Measurements from ENCODE around the gene NKRF.
A peak's percentile ranks its signal among the peaks of the same experiment; 100 is the strongest.
"Not testable (repeated sequence)": the region's sequence is repeated elsewhere in the genome, so short reads cannot be mapped to it uniquely, and the experiment has no call there.

The NKRF gene
- total RNA-seq = 36.3 to 39.0 reads per million in 2 donors

- DNase-seq = peak; percentile 74 to 93 (median 85)
These were observed at the start of gene NKRF for GRCh38 chrX:119606280-119607017. NKRF (minus strand) TSS chrX:119606424.

DNA sequence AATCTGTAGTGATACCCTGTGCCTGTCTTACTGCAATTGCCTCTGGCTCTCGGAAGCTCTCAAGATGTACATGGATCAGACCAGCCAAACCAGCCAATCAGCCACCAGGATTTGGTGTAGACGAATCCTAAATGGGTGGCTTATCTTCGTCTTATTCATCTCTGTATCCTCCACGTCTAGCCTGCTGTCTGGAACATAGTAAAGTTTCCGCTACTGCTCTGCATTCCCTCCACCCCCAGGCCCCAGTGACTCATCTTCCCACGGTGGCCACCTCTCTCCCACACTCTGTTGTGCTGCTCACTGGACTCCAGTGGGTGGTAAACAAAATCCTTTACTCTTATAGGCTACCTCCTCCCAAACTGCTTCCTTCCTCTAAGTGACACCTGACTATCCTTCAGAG, 48.9 kb upstream of the NKRF start:
- DNase-seq = peak in 2 of 5 experiments; percentile 12 to 62

DNA sequence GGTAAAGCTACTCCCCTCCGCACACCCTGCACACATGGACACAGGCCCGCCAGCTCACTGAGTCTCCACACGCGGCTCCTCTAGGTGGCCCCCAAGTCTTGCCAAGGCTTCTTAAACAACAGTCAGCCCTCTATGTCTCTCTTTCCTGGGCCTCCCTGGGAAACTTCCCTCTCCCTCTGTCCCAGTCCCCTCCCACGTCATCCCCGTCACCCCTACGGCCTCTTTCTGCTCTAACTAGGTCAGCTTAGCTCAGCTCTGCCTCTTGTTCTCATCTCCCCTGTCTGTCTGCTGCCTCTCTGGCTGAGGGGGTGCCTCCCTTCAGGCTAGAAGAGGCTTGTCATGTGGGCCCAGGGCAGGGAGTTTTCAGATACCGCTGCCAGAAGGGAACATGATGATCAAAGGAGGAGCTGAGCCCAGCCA, 47.9 kb upstream of the NKRF start:
- DNase-seq = peak in 1 of 5 experiments; percentile 13

DNA sequence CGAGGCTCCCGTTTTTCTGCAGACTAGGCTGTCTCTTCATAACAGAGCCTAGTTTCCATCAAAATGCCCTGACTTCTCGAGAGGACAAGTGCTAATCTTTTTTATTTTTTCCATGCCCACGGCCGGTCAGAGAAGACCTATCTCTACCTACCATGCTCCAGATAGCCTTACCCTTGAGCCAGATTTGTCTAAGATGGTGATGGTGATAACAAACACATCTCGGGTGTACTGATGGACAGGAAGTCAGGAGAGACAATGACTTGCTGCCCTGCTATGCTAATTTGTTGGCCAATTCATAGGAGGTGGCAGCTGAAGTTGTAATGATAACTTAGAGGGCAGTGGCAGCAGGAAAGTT, 42.2 kb upstream of the NKRF start:
- DNase-seq = no peak

DNA sequence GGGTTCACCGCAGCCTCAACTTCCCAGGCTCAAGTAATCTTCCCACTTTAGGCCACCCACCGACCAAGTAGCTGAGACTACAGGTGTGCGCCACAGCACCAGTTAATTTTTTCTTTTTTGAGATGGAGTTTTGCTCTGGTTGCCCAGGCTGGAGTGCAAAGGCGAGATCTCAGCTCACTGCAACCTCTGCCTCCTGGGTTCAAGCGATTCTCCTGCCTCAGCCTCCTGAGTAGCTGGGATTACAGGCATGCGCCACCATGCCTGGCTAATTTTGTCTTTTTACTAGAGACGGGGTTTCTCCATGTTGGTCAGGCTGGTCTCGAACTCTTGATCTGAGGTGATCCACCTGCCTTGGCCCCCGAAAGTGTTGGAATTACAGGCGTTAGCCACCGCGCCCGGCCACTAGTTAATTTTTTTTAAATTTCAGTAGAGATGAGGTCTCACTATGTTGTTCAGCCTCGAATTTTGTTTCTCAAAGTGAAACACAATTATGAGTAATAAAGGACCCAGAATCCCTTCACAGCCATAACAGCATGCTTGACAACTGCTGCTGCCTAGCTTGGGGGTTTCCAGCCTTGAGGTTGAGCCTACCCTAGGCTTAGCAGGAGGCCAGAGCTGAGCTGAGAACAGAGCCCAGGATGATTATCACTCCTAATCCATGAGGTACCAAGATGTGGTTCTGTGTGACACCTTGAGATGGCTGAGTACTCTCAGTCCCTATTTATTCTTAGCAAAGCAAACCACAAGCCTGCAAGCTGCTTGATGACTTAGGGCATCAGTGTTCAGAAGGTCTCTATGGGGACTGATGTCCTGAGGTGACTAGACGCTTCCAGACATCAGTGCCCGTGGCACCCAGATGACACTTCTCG, 41.6 kb upstream of the NKRF start:
- DNase-seq = peak in 4 of 5 experiments; percentile 41 to 95 (median 52)

GRCh38 chrX:119647089-119647488, 40.9 kb upstream of the NKRF start:
- no peak for DNase-seq

- DNase-seq = peak in 2 of 5 experiments; percentile 30 to 31
These were observed 40.3 kb upstream of the NKRF start for GRCh38 chrX:119646515-119646914.

DNA sequence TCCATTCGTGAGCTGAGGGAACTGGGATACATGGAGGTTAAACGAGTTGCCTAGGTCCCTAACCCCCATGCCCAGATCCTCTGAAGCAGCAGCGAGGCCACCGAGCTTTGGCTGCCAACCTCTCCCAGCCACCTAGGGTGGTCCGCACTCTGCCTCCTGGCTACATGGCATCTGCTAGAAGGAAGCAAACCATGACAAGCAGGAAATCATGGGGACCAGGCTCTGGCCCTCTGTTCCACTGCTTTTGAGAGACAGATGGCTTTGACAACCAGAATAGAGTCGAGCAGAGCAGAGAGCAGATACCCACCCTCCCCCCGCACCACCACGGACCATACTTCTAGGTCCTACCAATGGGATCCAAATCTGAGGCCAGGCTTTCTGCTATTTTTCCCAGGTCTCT, 37.5 kb upstream of the NKRF start:
- no peak for DNase-seq

GRCh38 chrX:119640731-119641170, 34.5 kb upstream of the NKRF start:
- DNase-seq = no peak

DNA sequence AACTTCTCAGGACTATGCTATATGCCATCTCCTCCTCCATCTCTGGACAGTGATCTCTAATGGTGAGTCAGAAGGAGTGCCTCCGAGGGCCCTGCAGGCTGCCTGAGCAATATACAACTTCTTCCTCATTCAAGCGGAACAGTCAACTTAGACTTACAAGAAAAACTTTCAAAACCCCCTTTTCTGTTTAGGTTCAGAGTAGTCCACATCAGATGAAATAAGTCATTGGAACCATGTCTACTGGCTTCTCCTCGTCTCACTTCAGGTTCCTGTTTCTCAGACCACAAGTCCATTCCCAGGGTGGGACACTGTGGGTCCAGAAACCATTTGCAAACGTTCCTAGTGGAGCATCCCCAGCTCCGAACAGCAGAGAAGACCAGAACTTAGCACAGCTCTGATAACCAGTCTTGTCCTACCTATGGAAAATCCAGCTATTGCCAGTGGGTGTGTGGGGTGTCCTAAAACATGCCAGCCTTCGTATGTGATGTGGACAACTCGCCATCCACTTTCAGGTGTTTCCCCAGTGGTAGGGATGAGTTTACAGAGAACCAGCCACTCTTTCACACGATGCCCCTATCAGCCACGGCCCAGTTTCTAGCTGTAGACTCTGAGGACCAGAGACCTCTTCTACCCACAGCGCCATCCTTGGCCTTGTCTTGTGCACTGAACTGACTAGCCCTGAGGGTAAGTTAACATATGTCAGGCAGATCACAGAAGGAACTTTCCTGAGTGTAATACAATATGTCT, 32.7 kb upstream of the NKRF start:
- DNase-seq = no peak

DNA sequence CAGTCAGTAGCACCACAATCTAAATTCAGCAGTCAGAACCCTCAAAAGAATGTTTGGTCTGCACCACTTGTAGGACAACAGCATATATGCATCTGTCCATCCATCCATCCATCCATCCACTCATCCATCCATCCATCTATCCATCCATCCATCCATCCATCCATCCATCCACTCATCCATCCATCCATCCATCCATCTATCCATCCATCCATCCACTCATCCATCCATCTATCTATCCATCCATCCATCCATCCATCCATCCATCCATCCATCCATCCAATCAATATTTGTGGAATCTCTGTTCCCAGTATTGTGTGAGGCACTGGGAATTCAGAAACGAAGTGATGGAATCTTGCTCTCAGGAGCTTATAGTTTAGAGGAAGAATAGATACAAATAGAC, 31.2 kb upstream of the NKRF start:
- DNase-seq = not testable (repeated sequence)

DNA sequence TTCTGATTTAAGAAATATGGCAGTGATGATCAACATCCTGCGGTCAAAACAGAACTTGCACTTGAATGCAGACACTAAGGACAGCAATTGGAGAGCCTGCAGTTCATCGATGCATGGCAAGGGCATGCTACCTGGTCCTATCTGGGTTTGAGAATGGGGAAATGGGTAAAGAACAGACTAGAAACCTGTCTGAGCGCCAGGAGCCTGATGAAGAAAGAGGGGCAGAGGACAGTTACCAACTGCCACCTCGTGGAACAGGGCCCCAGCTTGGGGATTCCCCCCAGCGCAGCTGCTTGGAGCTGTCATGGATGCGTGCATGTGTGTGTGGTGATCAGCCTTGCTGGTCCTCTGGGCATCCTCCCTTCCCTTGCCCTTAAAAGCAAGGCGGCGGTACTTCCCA, 30.2 kb upstream of the NKRF start:
- DNase-seq = no peak

- DNase-seq = no peak
These were observed 29.6 kb upstream of the NKRF start for GRCh38 chrX:119635799-119636198.

- DNase-seq = no peak
These were observed 29.0 kb upstream of the NKRF start for GRCh38 chrX:119635179-119635578.

GRCh38 chrX:119625843-119626242, 19.6 kb upstream of the NKRF start:
- DNase-seq = no peak

- no peak for DNase-seq
These were observed 18.9 kb upstream of the NKRF start for GRCh38 chrX:119624951-119625668.

GRCh38 chrX:119624417-119624816, 18.2 kb upstream of the NKRF start:
- no peak for DNase-seq

- DNase-seq = no peak
These were observed 16.4 kb upstream of the NKRF start for GRCh38 chrX:119622356-119623232.

- no peak for DNase-seq
These were observed 12.2 kb upstream of the NKRF start for GRCh38 chrX:119618439-119618838.

GRCh38 chrX:119617517-119618164, 11.4 kb upstream of the NKRF start:
- no peak for DNase-seq

- peak in 1 of 5 experiments; percentile 9 for DNase-seq
These were observed 8.6 kb upstream of the NKRF start for GRCh38 chrX:119614776-119615175.
